NB4 (cell line): ENCODE results near the gene BRPF1.

ENCODE experiments used
- CTCF ChIP-seq: IDR thresholded peaks from one replicate; pipeline ENCODE4 v1.5.1; 2012; ENCODE audit warnings: low read depth, low read length
- MYC ChIP-seq: IDR thresholded peaks from 2 replicates; pipeline ENCODE4 v1.6.1; 2011; ENCODE audit warnings: low read depth, low read length
- POLR2A ChIP-seq: IDR thresholded peaks from 2 replicates; pipeline ENCODE4 v1.6.1; 2011; ENCODE audit warnings: mild to moderate bottlenecking; ENCODE audit not compliant: insufficient read length; ENCODE audit errors: extremely low read depth

DNA sequence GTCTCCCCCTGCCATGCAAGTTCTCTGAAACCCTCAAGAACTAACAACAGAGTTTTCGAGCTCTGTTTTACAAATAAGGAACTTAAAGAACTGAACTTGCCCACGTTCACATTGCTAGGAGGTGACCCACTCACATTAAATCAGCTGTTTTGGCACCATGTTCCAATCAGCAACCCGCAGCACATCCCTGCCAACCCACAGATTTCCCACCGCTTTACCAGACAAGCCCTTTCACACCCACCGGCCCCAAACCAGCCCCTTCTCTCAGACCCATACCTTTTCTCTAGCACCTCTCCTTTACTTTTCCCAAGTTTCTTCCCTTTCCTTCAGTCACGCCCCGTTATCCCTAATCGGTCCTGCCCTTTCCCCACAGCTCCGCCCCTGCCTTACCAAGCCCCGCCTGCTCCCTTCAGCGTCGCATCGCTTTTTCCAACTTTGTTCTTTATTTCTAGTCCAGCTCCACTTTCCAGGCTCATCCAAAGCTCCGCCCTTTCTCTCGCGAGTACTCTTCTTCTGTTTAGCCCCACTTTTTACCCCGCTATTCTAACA lies 804 bp upstream of the BRPF1 start:
- TF ChIP-seq CTCF (no peak), POLR2A (no peak), MYC (no peak)
